Transverse colon (tissue), 4 donors: ENCODE results near the gene SLC51B. TPM values are rescaled to one million over a fixed set of nuclear protein-coding genes. Genes with fewer than 3 reads are reported as not detected.

Experiments
- DNase-seq: peaks from one replicate; pipeline ENCODE4 v3.0.0-alpha.2; 2019
- H3K27ac ChIP-seq, 4 donors: fragments of 200-600 bp; sonication (generic); 2 replicates each; pipeline ENCODE4 v1.5.1; 2016 to 2018; ENCODE audit warnings: inconsistent platforms in 4 of 4
- H3K27me3 ChIP-seq: fragments of 200-600 bp; sonication (generic); 2 replicates; pipeline ENCODE4 v1.5.1; 2017; ENCODE audit warnings: inconsistent platforms
- H3K36me3 ChIP-seq, 4 donors: fragments of 200-600 bp; sonication (generic); 2 replicates each; pipeline ENCODE4 v1.5.1; 2017 to 2019; ENCODE audit warnings: inconsistent platforms in 4 of 4
- H3K4me1 ChIP-seq, 4 donors: fragments of 200-600 bp; sonication (generic); 2 replicates each; pipeline ENCODE4 v1.5.1; 2017 to 2020; ENCODE audit warnings: inconsistent platforms in 4 of 4
- H3K4me3 ChIP-seq, 4 donors: fragments of 200-600 bp; sonication (generic); 1 replicate in 1 of 4; 2 replicates in 3 of 4; pipeline versions ENCODE4 v1.5.1 to v1.6.1; 2017 to 2019; ENCODE audit warnings: inconsistent platforms in 4 of 4
- H3K9me3 ChIP-seq, 2 donors: fragments of 200-600 bp; sonication (generic); 2 replicates each; pipeline ENCODE4 v1.5.1; 2017 to 2019; ENCODE audit warnings: inconsistent platforms in 2 of 2
- EP300 ChIP-seq: sonication (generic); formaldehyde crosslinking; IDR thresholded peaks from one replicate; pipeline ENCODE4 v1.6.1; 2017; ENCODE audit warnings: antibody characterized with exemption, low read depth
- POLR2A ChIP-seq: fragments of 450-650 bp; IDR thresholded peaks from one replicate; pipeline ENCODE4 v1.6.1; 2016; ENCODE audit warnings: antibody characterized with exemption, mild to moderate bottlenecking, moderate library complexity
- POLR2AphosphoS5 ChIP-seq, 3 donors: sonication (generic); formaldehyde crosslinking; IDR thresholded peaks; one replicate each; pipeline ENCODE4 v1.6.1; 2016; ENCODE audit warnings: antibody characterized with exemption in 3 of 3
- WGBS, 2 donors: methylation state at CpG; one replicate each; pipeline ENCODE4 v1.1.5; 2018; ENCODE audit warnings: low coverage in 1 of 2; 5-methylcytosine and 5-hydroxymethylcytosine counted together
- in situ Hi-C, 4 donors: fragments of 200-750 bp; cut with MboI; loops; one replicate each; pipeline versions ENCODE4 v1.15.0 to v1.15.1; 2017; ENCODE audit warnings: low sequenced_read_pairs in 3 of 4, low pct_ligation_motif_present in 1 of 4, low pct_unique_long_range_greater_than_20kb in 1 of 4
- intact Hi-C: fragments of 100-400 bp; cut with DNase I; formaldehyde crosslinking; loops from one replicate; pipeline ENCODE4 v1.15.1; 2023; ENCODE audit warnings: low total_unique reads
- total RNA-seq, 4 donors: library from RNA; depleted of rRNA; stranded (reverse); fragments of >200 nt; gene quantifications; one replicate each; pipeline ENCODE4 v1.1.0, GENCODE V29; 2016
- TF ChIP-seq, protein P1 (sequence below), 5 experiments: fragments of 200-600 bp in 3 of 5; fragments of 450-650 bp in 2 of 5; sonication (generic) in 3 of 5; IDR thresholded peaks; 1 replicate in 2 of 5; 2 replicates in 3 of 5; pipeline ENCODE4 v1.5.1; 2016 to 2017; ENCODE audit warnings: antibody characterized with exemption in 5 of 5, inconsistent platforms in 3 of 5, mild to moderate bottlenecking in 2 of 5, moderate library complexity in 1 of 5

The SLC51B gene
- total RNA-seq, 4 donors from 2014 or later: 3.4 to 150 (median 121) TPM

DNA sequence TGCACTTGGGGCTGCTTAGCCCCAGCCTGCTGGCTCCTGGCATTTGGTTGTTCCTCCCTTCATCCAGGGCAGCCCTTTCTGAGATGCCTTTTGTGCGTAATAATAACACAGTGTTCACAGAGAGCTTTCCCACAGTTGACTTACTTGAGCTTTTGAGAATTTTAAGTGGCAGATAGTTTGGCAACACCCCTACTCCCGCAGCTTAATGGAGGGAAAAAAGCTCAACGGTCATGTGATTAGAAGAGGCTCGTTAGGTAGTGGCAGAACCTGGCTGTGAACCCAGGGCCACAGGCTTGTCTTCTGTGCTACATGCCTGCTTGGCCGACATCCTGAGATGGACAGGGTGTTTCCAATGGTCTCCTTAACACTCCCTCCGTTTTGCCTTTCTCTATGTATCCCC is 36.1 kb downstream of the SLC51B start:
- in situ Hi-C loops: loop anchor here in 1 of 4 donors (10.0 kb wide), 1 partner anchor 46 kb away; no protein-coding TSS in a partner anchor

DNA sequence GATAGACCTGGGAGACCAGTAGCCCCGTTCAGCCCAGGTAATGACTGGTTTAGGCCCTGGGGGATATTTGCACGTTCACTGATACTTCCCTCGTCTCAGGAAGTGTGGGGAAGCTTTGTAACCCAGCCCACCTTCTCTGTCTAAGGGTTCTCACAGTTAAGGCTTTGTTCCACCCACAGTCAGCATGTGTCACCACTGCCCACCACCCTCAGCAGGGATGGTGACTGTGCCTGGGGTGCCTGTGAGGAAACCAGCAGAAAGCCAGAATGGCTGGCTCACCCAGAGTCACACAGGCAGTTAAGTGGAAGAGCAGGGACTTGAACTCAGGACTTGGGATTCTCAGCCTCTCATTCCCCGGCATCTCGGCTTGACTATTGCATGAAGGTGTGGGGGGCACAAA is 36.6 kb downstream of the SLC51B start:
- no peaks in the 10 kb centered on the region for H3K9me3 ChIP-seq
- in situ Hi-C loops (loop anchor here in 1 of 4 donors (10.0 kb wide), 1 partner anchor 47 kb away; no protein-coding TSS in a partner anchor), intact Hi-C loops (no loop called here)
- H3K4me1 ChIP-seq: peaks cover 8 to 41% (median 31%) of the 10 kb centered on the region in 4 donors
- DNase-seq: no peak
- H3K27ac ChIP-seq: peak overlapping the region; percentile 3 to 56 (median 38)
- no peak overlapping the region for H3K4me3 ChIP-seq
- WGBS, 2 donors: 81% methylated on average over 5 of the region's 5 CpGs; no CpG with 5 or more reads in 1 of the 2 donors
- no peaks in the 10 kb centered on the region for H3K27me3 ChIP-seq
- TF ChIP-seq POLR2AphosphoS5 (IDR thresholded peaks at IDR 0.05): no peak
- TF ChIP-seq, protein P1, sequence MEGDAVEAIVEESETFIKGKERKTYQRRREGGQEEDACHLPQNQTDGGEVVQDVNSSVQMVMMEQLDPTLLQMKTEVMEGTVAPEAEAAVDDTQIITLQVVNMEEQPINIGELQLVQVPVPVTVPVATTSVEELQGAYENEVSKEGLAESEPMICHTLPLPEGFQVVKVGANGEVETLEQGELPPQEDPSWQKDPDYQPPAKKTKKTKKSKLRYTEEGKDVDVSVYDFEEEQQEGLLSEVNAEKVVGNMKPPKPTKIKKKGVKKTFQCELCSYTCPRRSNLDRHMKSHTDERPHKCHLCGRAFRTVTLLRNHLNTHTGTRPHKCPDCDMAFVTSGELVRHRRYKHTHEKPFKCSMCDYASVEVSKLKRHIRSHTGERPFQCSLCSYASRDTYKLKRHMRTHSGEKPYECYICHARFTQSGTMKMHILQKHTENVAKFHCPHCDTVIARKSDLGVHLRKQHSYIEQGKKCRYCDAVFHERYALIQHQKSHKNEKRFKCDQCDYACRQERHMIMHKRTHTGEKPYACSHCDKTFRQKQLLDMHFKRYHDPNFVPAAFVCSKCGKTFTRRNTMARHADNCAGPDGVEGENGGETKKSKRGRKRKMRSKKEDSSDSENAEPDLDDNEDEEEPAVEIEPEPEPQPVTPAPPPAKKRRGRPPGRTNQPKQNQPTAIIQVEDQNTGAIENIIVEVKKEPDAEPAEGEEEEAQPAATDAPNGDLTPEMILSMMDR (IDR thresholded peaks at IDR 0.05): no peak
- no peak for TF ChIP-seq POLR2A
- no peak for TF ChIP-seq EP300
- no peaks in the 10 kb centered on the region for H3K36me3 ChIP-seq

More for the DNA sequence above, 36.1 kb downstream of the SLC51B start:
- no peak for DNase-seq
- TF ChIP-seq, protein P1 (IDR thresholded peaks at IDR 0.05): no peak
- TF ChIP-seq POLR2A: no peak
- no peak for TF ChIP-seq POLR2AphosphoS5 (IDR thresholded peaks at IDR 0.05)
- TF ChIP-seq EP300: no peak
- H3K4me1 ChIP-seq: peaks cover 8 to 36% (median 30%) of the 10 kb centered on the region in 4 donors
- H3K9me3 ChIP-seq: no peaks in the 10 kb centered on the region
- peak overlapping the region in 3 of 4 donors; percentile 35 to 56 (median 41) for H3K27ac ChIP-seq
- intact Hi-C loops: no loop called here
- WGBS, 2 donors: 63 to 78% methylated on average over 5 to 6 of the region's 6 CpGs
- no peaks in the 10 kb centered on the region for H3K36me3 ChIP-seq
- H3K27me3 ChIP-seq: no peaks in the 10 kb centered on the region
- H3K4me3 ChIP-seq: no peak overlapping the region

DNA sequence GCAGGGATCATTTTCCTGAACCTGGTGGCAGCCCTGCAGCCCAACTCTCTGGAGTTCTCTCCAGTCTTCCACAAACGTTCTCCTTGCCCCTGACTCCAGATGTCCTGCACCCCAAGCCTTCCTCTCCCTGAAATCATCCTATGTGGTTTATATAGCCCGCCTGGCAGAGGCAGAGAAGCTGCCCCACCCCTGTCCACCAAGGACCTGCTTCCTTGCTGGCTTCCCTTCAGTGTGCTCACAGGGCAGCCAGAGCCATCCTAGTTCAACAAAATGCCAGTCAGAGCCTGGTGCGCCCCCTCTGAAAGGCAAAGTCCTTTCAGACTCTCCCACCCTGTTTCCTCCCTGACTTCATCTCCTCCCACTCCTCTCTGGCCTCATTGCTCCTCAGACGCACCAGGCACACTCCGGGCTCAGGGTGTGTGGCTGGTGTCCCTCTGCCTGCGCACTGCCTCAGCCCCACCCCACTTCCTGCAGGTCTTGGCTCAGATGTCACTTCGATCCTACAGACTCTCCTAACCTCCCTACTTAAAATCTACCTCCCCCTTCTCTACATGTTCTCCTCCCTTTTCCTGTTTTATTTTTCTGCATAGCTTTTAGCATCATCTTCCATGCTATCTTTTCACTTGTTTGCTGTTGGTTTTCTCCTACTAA is 37.2 kb downstream of the SLC51B start:
- in situ Hi-C loops: loop anchor here in 1 of 4 donors (10.0 kb wide), 1 partner anchor 48 kb away; no protein-coding TSS in a partner anchor
- intact Hi-C loops: no loop called here
- peaks cover 12 to 48% (median 36%) of the 10 kb centered on the region in 4 donors for H3K4me1 ChIP-seq

DNA sequence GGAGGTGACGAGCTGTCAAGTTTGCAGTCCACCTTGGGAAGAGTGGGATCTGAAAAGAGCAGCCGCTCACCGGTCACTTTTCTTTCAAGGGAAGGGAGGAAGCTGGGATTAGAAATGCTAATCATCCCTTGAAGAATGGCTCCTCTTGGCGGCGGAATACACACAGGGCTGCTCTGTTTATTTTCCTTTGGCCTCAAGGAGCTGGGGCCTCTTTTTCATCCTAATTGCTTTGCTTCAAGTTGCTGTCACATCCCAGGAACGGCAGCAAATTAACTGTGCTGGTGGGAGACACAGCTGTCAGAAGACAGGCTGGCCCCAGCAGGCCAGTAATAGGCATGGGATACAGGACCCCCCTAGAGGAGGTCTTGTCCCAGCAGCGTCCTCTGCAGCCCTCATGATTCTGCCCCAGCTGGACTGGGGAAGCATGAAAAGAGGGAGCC is 38.1 kb downstream of the SLC51B start:
- WGBS, 2 donors: 48 to 72% methylated on average over 5 to 7 of the region's 7 CpGs
- H3K9me3 ChIP-seq: no peaks in the 10 kb centered on the region
- DNase-seq: no peak
- intact Hi-C loops (no loop called here), in situ Hi-C loops (loop anchor here in 1 of 4 donors (10.0 kb wide), 1 partner anchor 48 kb away; no protein-coding TSS in a partner anchor)
- peaks cover 21 to 50% (median 36%) of the 10 kb centered on the region in 4 donors for H3K4me1 ChIP-seq
- H3K4me3 ChIP-seq: no peak overlapping the region
- H3K36me3 ChIP-seq: no peaks in the 10 kb centered on the region
- H3K27me3 ChIP-seq: no peaks in the 10 kb centered on the region
- peak overlapping the region; percentile 19 to 56 (median 42) for H3K27ac ChIP-seq
- TF ChIP-seq, protein P1 (IDR thresholded peaks at IDR 0.05): peak in 3 of 5 experiments; percentile 12 to 18 (median 12)
- no peak for TF ChIP-seq POLR2AphosphoS5 (IDR thresholded peaks at IDR 0.05)

More for the DNA sequence above, 37.2 kb downstream of the SLC51B start:
- DNase-seq: peak; percentile 69
- no peak overlapping the region for H3K4me3 ChIP-seq
- no peaks in the 10 kb centered on the region for H3K36me3 ChIP-seq
- peak overlapping the region; percentile 35 to 56 (median 42) for H3K27ac ChIP-seq
- 2 to 12% methylated on average over 6 to 7 of the region's 7 CpGs for WGBS, 2 donors
- H3K27me3 ChIP-seq: no peaks in the 10 kb centered on the region
- TF ChIP-seq EP300: no peak
- TF ChIP-seq POLR2AphosphoS5 (IDR thresholded peaks at IDR 0.05): peak in 2 of 3 donors; percentile 21 to 50
- TF ChIP-seq POLR2A: peak; percentile 39
- H3K9me3 ChIP-seq: no peaks in the 10 kb centered on the region
